CD4-positive, alpha-beta T cell treated with Interleukin-1 beta for 1 hour (primary cell): ENCODE results near the gene ATXN10.
"Not testable (repeated sequence)": the region's sequence is repeated elsewhere in the genome, so short reads cannot be mapped to it uniquely, and the experiment has no call there.

ENCODE experiments used
- DNase-seq, 2 donors: peaks; one replicate each; pipeline ENCODE4 v3.0.0-alpha.2; 2020 to 2022

ATXN10 gene

GRCh38 chr22:45671783-45672563, at the start of gene ATXN10:
Gene ATXN10 (plus strand): TSS chr22:45671834. CDS start chr22:45672064, 230 bp downstream.
- DNase-seq = peak; percentile 72 to 73

DNA sequence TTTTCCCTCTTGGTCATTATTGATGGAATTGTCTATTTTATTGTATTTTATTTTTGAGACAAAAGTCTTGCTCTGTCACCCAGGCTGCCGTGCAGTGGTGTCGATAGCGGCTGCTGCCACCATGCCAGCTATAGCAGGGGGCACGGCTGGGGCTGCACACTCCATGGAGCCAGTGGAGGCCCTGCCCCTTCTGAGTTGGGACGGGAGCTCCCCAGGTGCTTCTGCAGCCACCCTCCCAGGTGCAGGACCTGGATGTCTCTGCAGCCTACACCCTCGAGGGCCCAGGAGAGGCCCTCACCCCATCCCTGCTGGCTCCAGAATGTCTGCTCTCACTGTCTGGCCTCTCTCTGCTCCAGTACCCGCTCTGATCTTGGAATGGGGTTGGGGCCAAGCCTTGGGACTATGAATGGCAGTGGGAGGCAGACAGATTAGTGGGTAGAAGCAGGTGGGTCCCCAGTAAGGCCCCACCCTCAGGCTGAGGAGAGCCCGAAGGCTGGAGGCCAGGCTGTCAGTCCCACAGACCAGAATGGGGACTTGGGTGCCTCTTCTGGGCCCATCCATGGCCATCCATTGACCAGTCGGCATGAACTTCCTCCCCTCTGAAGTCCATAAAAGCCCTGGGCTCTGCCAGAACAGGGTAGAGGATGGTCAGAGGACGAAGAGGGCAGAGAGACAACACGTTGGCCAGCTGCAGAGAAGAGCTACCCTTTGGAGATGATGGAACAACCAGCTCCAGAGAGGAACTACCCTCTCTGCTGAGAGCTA, 49.6 kb upstream of the ATXN10 start:
- no peak for DNase-seq

GRCh38 chr22:45623464-45624145, 48.0 kb upstream of the ATXN10 start:
- DNase-seq = not testable (repeated sequence)

DNA sequence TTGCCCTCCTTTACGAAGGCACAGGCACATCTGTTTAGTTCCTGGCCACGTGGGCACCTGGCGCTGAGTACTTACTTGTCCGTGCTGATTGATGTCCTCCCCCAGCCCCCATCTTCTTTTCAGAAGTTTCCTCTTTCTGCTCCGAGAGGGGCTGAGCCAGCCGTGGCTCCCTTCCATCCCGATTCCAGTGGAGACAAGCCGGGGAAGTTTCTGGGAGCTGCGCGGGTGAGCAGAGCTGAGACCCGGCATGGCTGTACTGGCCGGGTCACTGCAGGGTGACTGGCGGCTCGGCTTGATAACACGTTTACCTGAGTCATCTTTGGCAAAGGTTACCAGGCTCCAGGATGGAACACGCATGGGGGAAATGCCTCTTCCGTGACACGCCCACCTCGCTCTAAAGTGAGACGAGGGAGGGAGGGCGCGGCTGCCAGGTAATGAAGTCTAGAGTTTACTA, 45.4 kb upstream of the ATXN10 start:
- no peak for DNase-seq

- DNase-seq = no peak
Observed at GRCh38 chr22:45627489-45628233, 44.0 kb upstream of the ATXN10 start.

- no peak for DNase-seq
Observed at GRCh38 chr22:45628515-45628914, 43.1 kb upstream of the ATXN10 start.

DNA sequence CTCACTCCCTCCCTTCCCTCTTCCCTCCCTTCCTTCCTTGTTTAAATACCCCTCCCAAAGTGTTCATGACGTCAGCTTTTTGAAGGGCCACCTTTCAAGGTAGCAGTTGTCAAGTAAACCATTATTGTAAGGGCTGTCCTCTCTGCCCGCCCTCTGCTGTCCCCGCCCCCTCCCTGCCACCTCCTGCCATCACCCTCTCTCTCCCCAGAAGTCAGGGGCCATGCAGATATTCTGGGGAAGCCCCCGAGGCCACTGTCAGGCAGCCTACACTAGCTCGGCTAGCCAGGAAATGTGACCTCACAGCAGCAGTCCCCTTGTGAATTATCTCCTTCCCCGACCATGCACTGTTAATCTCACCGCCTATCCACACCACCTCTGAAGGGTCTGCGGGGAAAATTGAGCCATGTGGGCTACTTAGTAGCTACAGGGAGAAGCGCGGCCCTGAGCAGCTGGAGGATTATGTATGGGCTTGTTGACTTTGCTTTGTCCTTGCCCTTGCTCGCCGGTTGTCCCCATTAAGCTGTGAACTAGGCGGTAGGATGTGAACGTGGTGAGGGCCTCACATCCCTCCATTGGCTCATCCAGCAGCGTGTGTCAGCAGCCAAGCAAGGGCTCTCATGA, 42.1 kb upstream of the ATXN10 start:
- no peak for DNase-seq

- no peak for DNase-seq
Observed at GRCh38 chr22:45630436-45630835, 41.2 kb upstream of the ATXN10 start.

DNA sequence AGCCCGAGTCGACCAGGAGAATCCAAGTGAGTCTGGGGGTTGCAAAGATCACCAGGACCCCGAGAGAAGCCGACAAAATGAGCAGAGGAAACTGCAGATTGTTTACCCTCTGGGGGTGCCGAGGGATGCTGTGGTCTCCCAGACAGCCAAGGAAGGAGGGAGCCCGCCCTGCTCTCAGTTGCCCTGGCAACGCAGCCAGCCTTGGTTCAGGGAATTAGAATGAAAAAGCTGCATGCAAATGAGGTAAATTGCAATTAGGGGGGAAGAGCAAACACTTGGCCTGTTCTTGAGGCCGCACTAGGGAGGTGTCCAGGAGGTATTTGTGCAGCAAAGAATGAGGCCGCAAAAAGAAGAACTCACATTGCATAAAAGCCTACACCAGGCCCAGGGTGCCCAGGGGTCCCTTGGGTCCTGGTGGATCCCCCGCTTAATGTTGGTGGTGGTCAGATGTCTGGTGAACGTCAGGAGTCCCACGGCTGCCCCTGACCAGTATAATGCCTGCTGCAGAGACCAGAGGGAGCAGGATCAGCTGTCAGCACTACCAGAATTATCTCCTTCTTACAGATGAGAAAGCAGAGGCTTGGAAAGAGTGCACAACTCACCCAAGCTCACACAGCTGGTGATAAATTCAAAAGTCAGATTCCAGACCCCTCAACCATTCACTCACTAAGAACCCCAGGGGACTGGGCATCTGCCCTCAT, 40.3 kb upstream of the ATXN10 start:
- no peak for DNase-seq

DNA sequence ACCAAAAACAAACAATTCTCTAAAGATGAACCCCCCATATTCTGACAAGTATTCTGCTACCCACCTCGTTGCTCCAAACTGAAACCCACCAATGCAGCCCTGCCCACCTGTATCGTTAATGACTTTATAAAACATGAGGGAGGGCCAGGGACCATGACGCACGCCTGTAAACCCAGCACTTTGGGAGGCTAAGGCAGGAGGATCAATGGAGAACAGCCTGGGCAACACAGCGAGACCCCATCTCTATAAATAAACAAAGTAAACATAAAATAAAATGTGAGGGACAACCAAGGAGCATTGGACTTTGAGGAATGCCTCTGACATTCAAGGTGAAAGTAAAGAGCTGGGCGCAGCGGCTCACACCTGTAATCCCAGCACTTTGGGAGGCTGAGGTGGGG, 39.8 kb upstream of the ATXN10 start:
- no peak for DNase-seq

DNA sequence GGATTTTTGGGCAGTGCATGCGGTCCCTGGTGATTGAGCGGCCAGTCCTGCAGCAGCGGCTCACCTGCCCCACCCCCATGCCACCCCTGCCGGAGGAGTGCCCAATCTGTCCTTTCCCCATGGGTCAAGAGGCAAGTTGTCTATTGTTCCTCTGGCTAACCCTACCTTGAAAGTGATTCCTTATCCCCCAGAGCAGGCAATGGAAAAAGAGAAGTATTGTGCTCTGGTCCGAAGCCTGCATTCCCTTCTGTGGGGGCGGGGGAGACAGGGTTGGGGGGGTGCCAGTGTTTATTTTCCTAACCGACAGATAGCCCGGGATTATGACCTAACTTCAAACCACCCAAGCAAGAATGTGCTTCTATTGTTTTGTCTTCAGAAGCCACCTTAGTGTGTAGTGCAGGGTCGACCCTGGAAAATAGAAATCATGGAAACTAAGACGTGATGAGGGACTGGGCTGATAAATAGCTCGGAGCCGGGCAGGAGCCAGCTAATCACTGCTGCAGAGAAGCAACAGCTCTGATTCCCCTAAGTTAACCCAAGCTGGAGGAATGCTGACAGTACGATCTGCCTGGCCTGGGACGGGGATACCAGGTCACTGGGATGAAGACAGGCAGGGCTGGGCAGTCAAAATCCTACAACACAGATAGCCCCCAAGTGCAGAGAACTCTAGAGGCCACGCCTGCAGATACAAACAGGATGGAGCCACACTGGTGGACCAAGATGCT, 38.7 kb upstream of the ATXN10 start:
- no peak for DNase-seq

- DNase-seq = no peak
Observed at GRCh38 chr22:45636683-45637082, 35.0 kb upstream of the ATXN10 start.

DNA sequence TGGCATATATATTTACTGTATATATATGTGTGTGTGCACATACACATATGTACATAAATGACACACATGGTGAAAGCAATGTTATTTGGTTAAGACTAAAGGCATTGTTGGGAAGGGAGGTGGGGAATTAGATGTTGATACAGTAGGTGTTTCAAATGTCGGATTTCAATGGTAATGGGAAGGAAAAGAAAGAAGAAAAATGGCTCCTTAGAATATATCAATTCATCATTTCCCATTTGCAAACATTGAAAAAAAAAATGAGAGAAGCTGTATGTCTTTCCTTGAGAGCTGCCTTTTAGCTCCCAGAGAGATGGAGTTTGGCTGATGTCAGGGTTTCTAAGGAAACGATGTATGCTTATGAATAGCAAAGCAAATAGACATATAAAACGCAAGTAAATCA, 33.4 kb upstream of the ATXN10 start:
- no peak for DNase-seq

DNA sequence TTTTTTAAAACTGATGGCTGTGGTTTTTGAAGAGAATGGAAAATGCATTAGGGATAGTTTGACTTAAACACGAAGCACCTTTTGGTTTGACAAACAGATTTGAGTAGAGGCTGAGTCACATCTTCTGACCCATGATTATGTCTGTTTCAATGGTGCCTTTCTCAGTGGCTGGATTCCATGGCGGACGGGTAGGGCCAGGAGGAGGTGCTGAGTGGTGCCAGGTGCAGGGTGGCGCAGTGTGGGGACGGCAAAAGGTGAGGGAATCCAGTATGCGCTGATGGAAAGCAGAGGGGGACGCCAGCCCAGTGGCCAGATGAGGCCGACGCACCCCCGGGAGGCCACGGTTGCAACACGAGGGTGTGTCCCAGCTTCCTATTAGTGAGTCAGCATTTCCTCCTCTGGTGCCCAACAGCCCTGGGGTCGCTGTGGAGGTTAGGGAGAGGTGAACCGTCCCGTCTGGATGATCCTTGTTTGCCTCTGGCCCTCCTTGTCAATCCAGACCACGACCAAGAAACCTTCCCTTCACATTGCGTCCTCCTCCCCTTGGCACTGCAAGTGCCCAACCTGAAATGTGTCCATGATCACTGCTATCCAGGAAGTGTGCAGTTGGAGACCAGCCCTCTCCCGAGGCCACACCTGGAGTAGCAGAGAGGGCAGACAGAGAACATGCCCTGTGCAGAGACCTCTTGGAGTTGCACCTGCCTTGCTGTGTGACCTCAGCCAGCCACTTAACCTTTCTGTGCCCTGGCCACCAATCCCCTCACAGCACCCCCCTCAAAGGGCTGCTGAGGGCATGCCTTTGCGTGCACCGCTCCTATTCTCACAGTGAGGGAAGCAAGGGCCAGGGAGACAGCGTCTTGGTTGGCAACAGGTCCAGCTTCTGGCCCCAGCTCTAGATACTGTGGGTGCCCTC, 32.5 kb upstream of the ATXN10 start:
- peak in 1 of 2 donors; percentile 40 for DNase-seq

DNA sequence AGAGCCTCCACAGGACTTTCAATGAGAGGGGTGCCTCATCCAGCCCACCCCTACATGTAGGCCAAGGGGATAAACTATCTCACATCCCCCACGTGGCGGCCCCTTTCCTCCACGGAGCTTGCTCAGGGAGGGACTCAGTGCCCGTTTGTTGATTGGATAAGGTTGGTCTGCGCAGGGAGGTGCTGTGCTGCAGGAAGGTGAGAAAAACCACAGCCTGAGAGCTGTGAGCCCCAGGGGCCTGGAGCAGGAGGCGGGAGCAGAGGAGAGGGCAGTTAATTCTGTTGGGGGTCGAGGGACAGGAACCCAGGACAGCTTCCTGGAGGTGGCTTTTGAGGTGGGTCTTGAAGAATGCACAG, 31.9 kb upstream of the ATXN10 start:
- no peak for DNase-seq

- DNase-seq = no peak
Observed at GRCh38 chr22:45640291-45640940, 31.2 kb upstream of the ATXN10 start.

DNA sequence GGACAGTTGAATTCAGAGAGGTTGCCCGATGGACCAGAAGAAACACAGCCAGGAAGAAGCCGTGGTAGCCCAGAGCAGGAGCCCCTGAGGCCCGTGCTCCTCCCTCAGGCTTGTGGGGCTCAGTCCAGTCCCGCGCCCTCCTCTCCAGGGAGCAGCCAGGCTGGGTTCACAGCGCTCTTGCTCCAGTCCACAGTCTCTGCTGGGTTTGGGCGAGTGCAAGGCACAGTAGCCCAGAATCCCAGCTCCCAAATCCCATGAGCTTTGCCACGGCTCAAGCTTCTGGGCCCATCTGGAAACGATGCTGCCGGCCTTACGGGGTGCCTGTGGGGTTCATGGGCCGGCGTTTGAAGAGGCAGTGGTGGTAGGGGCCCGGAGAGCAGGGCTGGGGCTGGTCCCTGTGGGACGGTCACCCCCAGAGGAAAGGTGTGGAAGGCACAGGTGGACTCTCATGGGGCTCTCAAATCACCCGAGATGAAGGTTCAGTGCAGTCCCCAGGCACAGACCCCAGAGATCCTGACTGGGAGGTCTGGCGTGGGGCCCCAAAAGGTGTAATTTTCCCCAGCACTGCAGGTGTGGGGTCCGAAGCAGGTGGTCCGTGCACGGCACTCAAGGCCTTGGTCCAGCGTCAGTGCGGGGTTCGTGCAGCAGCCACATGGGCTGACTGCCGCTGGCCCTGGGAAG, 30.6 kb upstream of the ATXN10 start:
- DNase-seq = no peak

- DNase-seq = no peak
Observed at GRCh38 chr22:45642986-45643385, 28.6 kb upstream of the ATXN10 start.

GRCh38 chr22:45644714-45645113, 26.9 kb upstream of the ATXN10 start:
- no peak for DNase-seq
